Cardiac fibroblast (primary cell): ENCODE data around the gene NOS3.

ENCODE experiments used
- DNase-seq, 2 donors: peaks; one replicate each; pipeline versions ENCODE4 v3.0.0 to v3.0.0-alpha.2; 2010; ENCODE audit warnings: low read depth in 2 of 2
- H3K4me3 ChIP-seq, 2 donors: replicated peaks in 1 of 2; 1 replicate in 1 of 2; 2 replicates in 1 of 2; pipeline ENCODE4 v1.5.1; 2011; ENCODE audit warnings: low read depth in 2 of 2, low read length in 2 of 2, mild to moderate bottlenecking in 2 of 2, moderate library complexity in 1 of 2
- TF ChIP-seq, protein P1 (sequence below): IDR thresholded peaks from one replicate; pipeline ENCODE4 v1.5.1; 2011; ENCODE audit warnings: low read depth, mild to moderate bottlenecking, low read length, inconsistent platforms

Gene NOS3

DNA sequence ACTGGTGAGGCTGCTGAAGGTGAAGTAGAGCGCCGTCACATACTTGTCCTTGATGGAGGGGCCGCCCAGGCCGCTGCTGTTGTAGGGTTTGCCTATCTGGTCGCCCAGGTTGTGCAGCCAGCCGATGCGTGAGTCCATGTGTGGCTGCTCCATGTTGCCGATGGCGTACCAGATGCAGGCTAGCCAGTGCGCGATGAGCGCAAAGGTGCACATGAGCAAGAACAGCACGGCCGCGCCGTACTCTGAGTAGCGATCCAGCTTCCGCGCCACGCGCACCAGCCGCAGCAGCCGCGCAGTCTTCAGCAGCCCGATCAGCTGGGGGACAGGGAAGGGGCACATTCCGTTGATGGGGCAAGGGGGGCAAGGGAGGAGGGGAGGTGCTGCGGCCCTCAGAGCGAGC lies 39.3 kb upstream of the NOS3 start:
- no peak overlapping the region for H3K4me3 ChIP-seq
- TF ChIP-seq, protein P1, sequence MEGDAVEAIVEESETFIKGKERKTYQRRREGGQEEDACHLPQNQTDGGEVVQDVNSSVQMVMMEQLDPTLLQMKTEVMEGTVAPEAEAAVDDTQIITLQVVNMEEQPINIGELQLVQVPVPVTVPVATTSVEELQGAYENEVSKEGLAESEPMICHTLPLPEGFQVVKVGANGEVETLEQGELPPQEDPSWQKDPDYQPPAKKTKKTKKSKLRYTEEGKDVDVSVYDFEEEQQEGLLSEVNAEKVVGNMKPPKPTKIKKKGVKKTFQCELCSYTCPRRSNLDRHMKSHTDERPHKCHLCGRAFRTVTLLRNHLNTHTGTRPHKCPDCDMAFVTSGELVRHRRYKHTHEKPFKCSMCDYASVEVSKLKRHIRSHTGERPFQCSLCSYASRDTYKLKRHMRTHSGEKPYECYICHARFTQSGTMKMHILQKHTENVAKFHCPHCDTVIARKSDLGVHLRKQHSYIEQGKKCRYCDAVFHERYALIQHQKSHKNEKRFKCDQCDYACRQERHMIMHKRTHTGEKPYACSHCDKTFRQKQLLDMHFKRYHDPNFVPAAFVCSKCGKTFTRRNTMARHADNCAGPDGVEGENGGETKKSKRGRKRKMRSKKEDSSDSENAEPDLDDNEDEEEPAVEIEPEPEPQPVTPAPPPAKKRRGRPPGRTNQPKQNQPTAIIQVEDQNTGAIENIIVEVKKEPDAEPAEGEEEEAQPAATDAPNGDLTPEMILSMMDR: no peak
- no peak for DNase-seq

- no peak for DNase-seq
- TF ChIP-seq, protein P1: no peak
- H3K4me3 ChIP-seq: no peak overlapping the region
Observed at GRCh38 chr7:150952331-150953050, 38.3 kb upstream of the NOS3 start.

DNA sequence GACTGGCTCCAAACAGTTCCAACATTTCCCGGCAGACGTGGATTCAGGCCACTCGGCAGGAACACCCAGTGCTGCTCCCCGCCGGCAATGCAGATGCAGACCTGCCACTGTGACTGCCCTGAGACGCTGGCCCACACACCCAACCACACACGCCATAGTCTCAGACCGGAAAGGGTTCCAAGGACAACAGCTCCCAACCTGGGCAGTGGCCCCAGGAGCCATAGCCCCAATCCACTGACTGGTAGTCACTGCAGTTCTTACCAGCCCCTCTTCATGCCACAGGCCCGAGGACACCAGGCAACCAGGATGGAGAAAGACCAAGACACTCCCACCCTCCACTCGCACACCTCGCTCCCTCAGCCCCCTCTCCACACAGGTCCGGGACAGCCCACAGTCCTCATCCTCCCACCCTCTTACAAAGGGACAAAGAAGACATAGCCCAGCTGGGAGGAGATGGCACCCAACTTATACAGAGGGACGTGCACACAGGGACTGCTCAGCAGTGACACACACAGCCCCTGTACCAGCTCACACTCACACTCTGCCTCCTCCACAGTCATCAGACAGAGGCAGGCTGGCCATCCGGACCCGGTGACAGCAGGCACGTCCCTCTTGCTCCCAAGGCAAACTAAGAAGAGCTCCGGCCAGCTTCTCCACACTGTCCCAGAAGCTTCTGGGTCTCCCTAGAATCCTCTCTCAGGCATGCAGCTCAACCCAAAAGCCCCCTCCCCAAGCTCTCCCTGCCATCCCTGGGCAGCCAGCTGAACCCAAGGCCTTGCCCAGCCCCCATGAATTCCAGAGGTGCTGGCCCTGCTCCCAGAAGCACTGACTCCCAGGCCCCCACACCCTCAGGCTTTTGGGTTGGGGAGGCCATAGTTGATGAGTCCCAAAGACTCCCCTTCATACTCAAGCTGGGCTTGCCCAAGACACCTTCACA lies 37.5 kb upstream of the NOS3 start:
- DNase-seq: no peak
- H3K4me3 ChIP-seq: no peak overlapping the region
- TF ChIP-seq, protein P1: no peak

DNA sequence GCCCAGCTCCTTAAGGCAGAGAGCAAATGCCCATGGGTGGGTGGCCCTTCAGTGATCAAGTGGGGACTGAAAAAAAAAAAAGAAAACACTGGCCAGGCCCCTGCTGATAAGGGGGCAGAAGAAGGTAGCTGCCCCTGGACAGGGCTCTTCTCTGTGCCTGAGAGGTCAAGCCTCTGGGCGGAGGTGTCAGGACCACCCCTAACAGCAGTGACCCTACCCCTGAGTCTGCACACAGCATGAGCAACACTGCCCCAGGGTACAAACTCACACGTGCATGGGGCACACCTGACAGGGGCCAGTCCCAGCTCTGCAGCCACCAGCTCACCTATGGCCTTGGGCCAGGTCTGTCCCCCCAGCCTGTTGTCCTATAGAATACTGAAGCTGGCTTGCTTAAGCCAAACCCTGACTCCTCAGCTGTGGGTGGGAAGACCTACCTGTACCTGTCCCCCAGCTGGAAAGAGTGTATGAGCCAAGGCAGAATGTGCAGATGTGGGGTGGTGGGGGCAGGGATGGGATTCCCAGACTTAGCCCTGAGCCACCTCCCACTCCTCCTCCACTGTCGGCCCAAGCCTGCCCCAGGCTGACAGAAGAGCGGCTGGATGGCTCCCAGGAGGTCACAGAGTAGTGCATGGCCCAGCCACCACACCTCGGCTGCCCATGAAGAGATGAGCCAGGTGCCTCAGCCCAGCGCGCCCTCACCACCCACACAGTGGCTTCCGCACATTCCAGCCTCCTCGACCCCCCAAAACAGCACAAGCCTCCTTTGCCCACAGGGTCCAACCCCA lies 36.4 kb upstream of the NOS3 start:
- H3K4me3 ChIP-seq: no peak overlapping the region
- DNase-seq: no peak
- TF ChIP-seq, protein P1: no peak

- TF ChIP-seq, protein P1: no peak
- no peak for DNase-seq
- H3K4me3 ChIP-seq: no peak overlapping the region
Observed at GRCh38 chr7:150954986-150955518, 35.8 kb upstream of the NOS3 start.

DNA sequence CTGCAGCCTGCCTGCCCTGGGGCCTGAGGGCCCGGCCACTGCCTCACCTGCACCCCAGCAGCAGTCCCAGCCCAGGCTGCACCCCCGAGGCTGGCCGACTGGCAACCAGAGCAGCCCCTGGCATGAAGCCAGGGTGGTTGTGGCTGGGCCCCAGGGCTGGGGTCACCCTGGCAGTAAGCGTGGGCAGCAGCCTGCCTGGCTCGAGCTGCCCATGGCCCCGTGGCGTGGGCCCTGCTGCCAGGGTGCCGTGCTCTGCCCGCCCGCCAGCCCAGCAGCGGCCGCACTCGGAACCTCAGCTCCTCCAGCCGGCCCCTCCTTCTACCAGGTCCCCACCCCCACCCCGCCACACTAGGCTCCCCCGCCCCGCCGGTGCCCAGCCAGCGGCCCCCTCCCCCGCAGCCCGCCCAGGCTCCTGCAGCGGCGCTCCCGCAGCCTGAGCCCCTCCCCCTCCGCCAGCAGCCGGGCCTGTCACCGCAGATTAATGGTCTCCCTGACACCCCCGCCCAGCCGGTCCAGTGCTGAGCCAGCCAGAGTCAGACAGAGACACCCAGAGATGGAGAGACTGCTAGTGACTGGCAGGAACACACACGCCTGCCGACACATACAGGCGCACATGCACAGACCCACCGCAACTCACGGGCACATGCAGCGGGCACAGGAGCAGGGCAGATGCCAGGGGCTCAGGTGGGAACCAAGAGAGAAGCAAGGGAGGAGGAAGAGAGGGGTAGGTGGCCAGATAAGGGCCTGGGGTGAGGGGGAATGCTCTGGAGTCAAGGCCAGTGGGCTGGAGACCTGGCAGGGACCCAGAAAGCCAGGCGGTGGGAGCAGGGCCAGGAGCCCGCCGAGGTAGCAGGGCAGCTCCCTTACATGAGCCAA lies 35.1 kb upstream of the NOS3 start:
- no peak overlapping the region for H3K4me3 ChIP-seq
- DNase-seq: no peak
- TF ChIP-seq, protein P1: no peak
